IMR-90 (cell line): ENCODE data around the gene PPP1R13B. TPM values are rescaled to one million over a fixed set of nuclear protein-coding genes. Genes with fewer than 3 reads are reported as not detected.

ENCODE experiments used
- ATAC-seq: fragments of 200-7000 bp; cut with Tn5 transposase; 2 replicates; pipeline ENCODE4 v1.9.1; 2020; ENCODE audit warnings: low read depth, mild to moderate bottlenecking, moderate library complexity
- BruUV-seq: library from RNA; stranded (reverse); fragments of 400-500 nt; replicated peaks from 2 replicates; lab custom pipeline; 2021; lab: Mats Ljungman, UMichigan
- CTCF ChIA-PET: fragments of 300-600 bp; formaldehyde crosslinking; extraction: SDS; loops from one replicate; lab custom pipeline; 2021; ENCODE audit warnings: antibody characterized with exemption; lab: Yijun Ruan, JAX
- POLR2A ChIA-PET: fragments of 300-600 bp; sonication (Branson Sonifier 250); formaldehyde crosslinking; loops from one replicate; lab custom pipeline; 2022; ENCODE audit warnings: antibody characterized with exemption; ENCODE audit not compliant: unreplicated experiment; lab: Charles Lee
- DNase-seq: peaks from one replicate; pipeline ENCODE4 v3.0.0; 2013
- H2AFZ ChIP-seq: replicated peaks from 2 replicates; pipeline ENCODE3; 2013; ENCODE audit warnings: low read length, mild to moderate bottlenecking; ENCODE audit not compliant: poor library complexity
- H2AK5ac ChIP-seq: 2 replicates; pipeline ENCODE4 v1.6.1; 2013; ENCODE audit warnings: low read depth, low read length, inconsistent platforms
- H2AK9ac ChIP-seq: replicated peaks from 2 replicates; pipeline ENCODE3; 2013; ENCODE audit warnings: mild to moderate bottlenecking, low read depth, low read length, moderate library complexity; ENCODE audit not compliant: poor library complexity
- H2BK120ac ChIP-seq: 2 replicates; pipeline ENCODE4 v1.6.1; 2013; ENCODE audit warnings: low read depth, low read length, inconsistent platforms
- H2BK15ac ChIP-seq: 3 replicates; pipeline ENCODE4 v1.6.1; 2013; ENCODE audit warnings: low read depth, low read length, inconsistent platforms
- H2BK20ac ChIP-seq: 2 replicates; pipeline ENCODE4 v1.6.1; 2013; ENCODE audit warnings: low read depth, mild to moderate bottlenecking, inconsistent platforms, low read length, moderate library complexity
- H2BK5ac ChIP-seq: 2 replicates; pipeline ENCODE4 v1.6.1; 2013; ENCODE audit warnings: mild to moderate bottlenecking, low read depth, low read length, inconsistent platforms; ENCODE audit not compliant: poor library complexity, severe bottlenecking
- H3K14ac ChIP-seq: replicated peaks from 2 replicates; pipeline ENCODE4 v1.6.1; 2013; ENCODE audit warnings: low read depth, low read length, inconsistent platforms
- H3K18ac ChIP-seq: 2 replicates; pipeline ENCODE4 v1.6.1; 2013; ENCODE audit warnings: low read depth, low read length, control low read depth
- H3K23ac ChIP-seq: 2 replicates; pipeline ENCODE4 v1.6.1; 2013; ENCODE audit warnings: low read depth, low read length, inconsistent platforms
- H3K27ac ChIP-seq: 2 replicates; pipeline ENCODE4 v1.5.1; 2013; ENCODE audit warnings: mild to moderate bottlenecking, control low read depth, low read length; ENCODE audit not compliant: insufficient read depth
- H3K27me3 ChIP-seq: 2 replicates; pipeline ENCODE4 v1.6.1; 2013; ENCODE audit warnings: low read length; ENCODE audit not compliant: control insufficient read depth, insufficient read depth
- H3K36me3 ChIP-seq: 2 replicates; pipeline ENCODE4 v1.6.1; 2013; ENCODE audit warnings: low read length, mixed read lengths; ENCODE audit not compliant: control insufficient read depth, insufficient read depth
- H3K4ac ChIP-seq: 2 replicates; pipeline ENCODE4 v1.6.1; 2013; ENCODE audit warnings: low read depth, low read length, inconsistent platforms
- H3K4me1 ChIP-seq: 2 replicates; pipeline ENCODE4 v1.6.1; 2013; ENCODE audit warnings: low read length, mixed read lengths; ENCODE audit not compliant: control insufficient read depth, insufficient read depth
- H3K4me2 ChIP-seq: 2 replicates; pipeline ENCODE4 v1.6.1; 2013; ENCODE audit warnings: low read depth, mild to moderate bottlenecking, control low read depth, low read length, moderate library complexity
- H3K4me3 ChIP-seq: 2 replicates; pipeline ENCODE4 v1.5.1; 2013; ENCODE audit warnings: low read depth, mild to moderate bottlenecking, control low read depth, low read length, moderate library complexity; ENCODE audit not compliant: insufficient read depth
- H3K56ac ChIP-seq: 2 replicates; pipeline ENCODE4 v1.6.1; 2013; ENCODE audit warnings: low read length, inconsistent platforms; ENCODE audit not compliant: insufficient read depth; ENCODE audit errors: extremely low read depth
- H3K79me1 ChIP-seq, 2 experiments: 2 replicates each; pipeline ENCODE4 v1.6.1; 2013; ENCODE audit warnings: low read length in 2 of 2, inconsistent platforms in 1 of 2, low read depth in 1 of 2
- H3K9ac ChIP-seq: 2 replicates; pipeline ENCODE4 v1.6.1; 2013; ENCODE audit warnings: low read depth, low read length, control low read depth
- H3K9me1 ChIP-seq: 2 replicates; pipeline ENCODE4 v1.6.1; 2013; ENCODE audit warnings: low read length, inconsistent platforms; ENCODE audit not compliant: insufficient read depth
- H3K9me3 ChIP-seq: 2 replicates; pipeline ENCODE4 v1.6.1; 2013; ENCODE audit warnings: low read length; ENCODE audit not compliant: control insufficient read depth, insufficient read depth
- H4K20me1 ChIP-seq: 2 replicates; pipeline ENCODE4 v1.6.1; 2013; ENCODE audit warnings: low read length, inconsistent platforms; ENCODE audit not compliant: insufficient read depth
- H4K5ac ChIP-seq: 2 replicates; pipeline ENCODE4 v1.6.1; 2013; ENCODE audit warnings: mild to moderate bottlenecking, low read depth, low read length, control low read depth
- H4K8ac ChIP-seq, 2 experiments: 2 replicates each; pipeline ENCODE4 v1.6.1; 2013; ENCODE audit warnings: low read depth in 2 of 2, low read length in 2 of 2, control low read depth in 1 of 2, inconsistent platforms in 1 of 2
- H4K91ac ChIP-seq: 2 replicates; pipeline ENCODE4 v1.6.1; 2013; ENCODE audit warnings: low read depth, low read length, inconsistent platforms; ENCODE audit not compliant: insufficient read depth
- BHLHE40 ChIP-seq: fragments of 150-350 bp; IDR thresholded peaks from 2 replicates; pipeline ENCODE4 v1.6.1; 2016; ENCODE audit warnings: mild to moderate bottlenecking, low read depth, low read length
- CEBPB ChIP-seq: IDR thresholded peaks from 2 replicates; pipeline ENCODE4 v1.6.1; 2012; ENCODE audit warnings: low read depth, low read length, improper control_type of control experiment
- CHD1 ChIP-seq: IDR thresholded peaks from 2 replicates; pipeline ENCODE4 v1.6.1; 2012; ENCODE audit warnings: low read depth, low read length, improper control_type of control experiment
- FOS ChIP-seq: fragments of 150-350 bp; IDR thresholded peaks from 2 replicates; pipeline ENCODE4 v1.6.1; 2016; ENCODE audit warnings: low read depth, low read length
- MAFK ChIP-seq: IDR thresholded peaks from 2 replicates; pipeline ENCODE4 v1.6.1; 2012; ENCODE audit warnings: low read depth, low read length, improper control_type of control experiment
- MAZ ChIP-seq: IDR thresholded peaks from 2 replicates; pipeline ENCODE4 v1.6.1; 2012; ENCODE audit warnings: low read depth, mild to moderate bottlenecking, low read length, improper control_type of control experiment, moderate library complexity, borderline replicate concordance
- NFE2L2 ChIP-seq: fragments of 150-350 bp; IDR thresholded peaks from 2 replicates; pipeline ENCODE4 v1.6.1; 2016; ENCODE audit warnings: low read depth, mild to moderate bottlenecking, low read length
- POLR2A ChIP-seq: IDR thresholded peaks from 2 replicates; pipeline ENCODE4 v1.6.1; 2012; ENCODE audit warnings: mild to moderate bottlenecking, low read depth, low read length
- RAD21 ChIP-seq: IDR thresholded peaks from 2 replicates; pipeline ENCODE4 v1.6.1; 2012; ENCODE audit warnings: low read length, improper control_type of control experiment
- RCOR1 ChIP-seq: IDR thresholded peaks from 2 replicates; pipeline ENCODE4 v1.6.1; 2012; ENCODE audit warnings: mild to moderate bottlenecking, low read length, improper control_type of control experiment; ENCODE audit not compliant: insufficient replicate concordance
- RFX5 ChIP-seq: IDR thresholded peaks from 2 replicates; pipeline ENCODE4 v1.8.0; 2012; ENCODE audit warnings: low read depth, mild to moderate bottlenecking, low read length, moderate library complexity
- SMC3 ChIP-seq: fragments of 150-350 bp; IDR thresholded peaks from 2 replicates; pipeline ENCODE4 v1.6.1; 2016; ENCODE audit warnings: low read depth, mild to moderate bottlenecking, antibody characterized with exemption, low read length, moderate library complexity
- WGBS, 2 experiments: methylation state at CpG; one replicate each; pipeline versions ENCODE4 v1.1.5 to v1.1.7; 2013; ENCODE audit warnings: missing lambda C conversion rate in 2 of 2; ENCODE audit not compliant: insufficient read length in 1 of 2; ENCODE audit errors: extremely low coverage in 2 of 2; 5-methylcytosine and 5-hydroxymethylcytosine counted together
- dilution Hi-C: fragments of 300-500 bp; cut with HindIII; formaldehyde crosslinking; loops from one replicate; pipeline ENCODE4 v1.14.3; 2018; ENCODE audit warnings: low sequenced_read_pairs; ENCODE audit not compliant: unreplicated experiment
- in situ Hi-C: fragments of 300-500 bp; cut with MboI; formaldehyde crosslinking; loops from 3 replicates; pipeline ENCODE4 v1.14.3; 2019; ENCODE audit warnings: low sequenced_read_pairs, inconsistent platforms, mixed read lengths
- intact Hi-C: fragments of 100-400 bp; cut with micrococcal nuclease; formaldehyde crosslinking; loops from 2 replicates; pipeline ENCODE4 v1.10.0; 2022
- polyA plus RNA-seq, 3 experiments: library from polyadenylated mRNA; depleted of rRNA; stranded (reverse); fragments of >200 nt; gene quantifications; 2 replicates each; pipeline ENCODE4 v1.2.3, GENCODE V29; 2012; ENCODE audit warnings: low replicate concordance in 1 of 3
- total RNA-seq: library from RNA; depleted of rRNA; stranded (reverse); fragments of >200 nt; gene quantifications from 2 replicates; pipeline ENCODE4 v1.2.3, GENCODE V29; 2012
- TF ChIP-seq, protein P1 (sequence below): conservative IDR thresholded peaks from 2 replicates; pipeline ENCODE4 v1.5.1; 2012; ENCODE audit warnings: mild to moderate bottlenecking, low read depth, low read length, improper control_type of control experiment
- TF ChIP-seq, protein P2 (sequence below): fragments of 150-350 bp; IDR thresholded peaks from 2 replicates; pipeline ENCODE4 v1.6.1; 2016; ENCODE audit warnings: low read depth, mild to moderate bottlenecking, low read length, moderate library complexity, borderline replicate concordance

Gene PPP1R13B
- total and polyA plus RNA-seq, 2 of the 4 experiments (the other 2 are of a cell fraction), result 1.6 to 2.8 TPM

DNA sequence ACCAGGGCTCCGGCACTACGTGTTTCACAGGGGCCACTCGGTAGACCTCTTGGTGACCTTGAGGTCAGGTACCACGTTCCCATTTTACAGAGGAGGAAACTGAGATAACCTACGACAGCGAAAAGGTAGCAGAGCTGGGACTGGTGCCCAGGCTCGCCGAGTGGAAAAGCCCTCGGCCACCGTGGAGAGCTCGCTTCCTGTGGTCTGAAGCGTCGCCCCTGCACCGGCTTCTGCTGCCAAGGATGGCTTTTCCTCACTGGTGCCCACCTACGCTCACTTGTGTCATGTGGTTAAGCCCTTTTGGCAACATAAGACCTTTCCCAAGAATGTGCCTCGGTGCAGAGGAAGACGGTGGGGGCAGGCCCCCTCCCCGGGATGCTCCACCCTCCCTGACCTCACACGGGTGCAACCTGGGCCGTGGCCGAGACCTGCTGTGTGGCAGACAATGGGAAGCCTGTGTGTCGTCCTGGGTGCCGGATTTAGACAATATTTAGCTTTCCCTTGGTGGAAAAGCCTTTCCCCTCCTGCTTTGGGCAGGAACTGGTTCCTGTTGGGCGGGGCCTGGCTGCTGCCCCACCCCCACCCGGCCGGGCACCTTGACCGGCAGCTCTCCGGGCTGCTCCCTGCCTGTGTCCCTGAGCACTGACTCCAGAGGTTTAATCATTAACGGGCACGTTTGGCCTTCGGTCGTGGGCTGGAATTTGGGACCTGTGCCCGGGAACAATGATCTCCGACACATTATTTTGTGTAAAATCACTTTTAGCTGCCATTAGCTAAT is 32.4 kb upstream of the PPP1R13B start:
- Histone ChIP-seq H3K9me1 (no peaks in the 10 kb centered on the region), H4K91ac (no peak overlapping the region), H3K23ac (no peak overlapping the region), H3K27me3 (peaks cover 15% of the 10 kb centered on the region; the same call in 1 of the 2 replicates), H3K27ac (no peak overlapping the region), H3K9me3 (no peaks in the 10 kb centered on the region), H4K8ac (no peak overlapping the region), H2AFZ (peak overlapping the region; percentile 76), H3K36me3 (no peaks in the 10 kb centered on the region), H2BK20ac (no peak overlapping the region), H3K4me1 (peaks cover 3% of the 10 kb centered on the region; the same call in 1 of the 2 replicates), H3K14ac (no peak overlapping the region), H3K79me1 (no peaks in the 10 kb centered on the region), H2AK9ac (no peak overlapping the region), H2AK5ac (no peak overlapping the region), H2BK15ac (no peak overlapping the region), H3K56ac (no peak overlapping the region), H4K5ac (no peak overlapping the region; the same call in 1 of the 2 replicates), H3K4me3 (no peak overlapping the region), H2BK5ac (no peak overlapping the region), H2BK120ac (no peak overlapping the region), H4K20me1 (no peaks in the 10 kb centered on the region), H3K4ac (no peak overlapping the region), H3K9ac (no peak overlapping the region), H3K4me2 (peak overlapping the region; percentile 61), H3K18ac (no peak overlapping the region)
- in situ Hi-C loops (no loop called here), dilution Hi-C loops (no loop called here), intact Hi-C loops (no loop called here)
- WGBS, 2 experiments, result 16% methylated on average over 8 of the region's 34 CpGs; no CpG with 5 or more reads in 1 of the 2 experiments
- BruUV-seq, result no TSS peak
- ChIA-PET POLR2A (no interaction called here), CTCF (interaction anchor here (0.6 to 1.5 kb wide), 2 partner anchors 21 to 28 kb away, joined by 3 to 5 read pairs; no protein-coding TSS in a partner anchor)
- ATAC-seq (peak; percentile 45), DNase-seq (no peak)
- TF ChIP-seq CEBPB, result no peak
- no peak for TF ChIP-seq CHD1
- TF ChIP-seq FOS, result no peak
- no peak for TF ChIP-seq MAFK
- TF ChIP-seq NFE2L2, result no peak
- TF ChIP-seq MAZ, result no peak
- no peak for TF ChIP-seq SMC3
- TF ChIP-seq RFX5, result no peak
- no peak for TF ChIP-seq RCOR1
- no peak for TF ChIP-seq POLR2A
- TF ChIP-seq RAD21, result no peak
- TF ChIP-seq, protein P1, sequence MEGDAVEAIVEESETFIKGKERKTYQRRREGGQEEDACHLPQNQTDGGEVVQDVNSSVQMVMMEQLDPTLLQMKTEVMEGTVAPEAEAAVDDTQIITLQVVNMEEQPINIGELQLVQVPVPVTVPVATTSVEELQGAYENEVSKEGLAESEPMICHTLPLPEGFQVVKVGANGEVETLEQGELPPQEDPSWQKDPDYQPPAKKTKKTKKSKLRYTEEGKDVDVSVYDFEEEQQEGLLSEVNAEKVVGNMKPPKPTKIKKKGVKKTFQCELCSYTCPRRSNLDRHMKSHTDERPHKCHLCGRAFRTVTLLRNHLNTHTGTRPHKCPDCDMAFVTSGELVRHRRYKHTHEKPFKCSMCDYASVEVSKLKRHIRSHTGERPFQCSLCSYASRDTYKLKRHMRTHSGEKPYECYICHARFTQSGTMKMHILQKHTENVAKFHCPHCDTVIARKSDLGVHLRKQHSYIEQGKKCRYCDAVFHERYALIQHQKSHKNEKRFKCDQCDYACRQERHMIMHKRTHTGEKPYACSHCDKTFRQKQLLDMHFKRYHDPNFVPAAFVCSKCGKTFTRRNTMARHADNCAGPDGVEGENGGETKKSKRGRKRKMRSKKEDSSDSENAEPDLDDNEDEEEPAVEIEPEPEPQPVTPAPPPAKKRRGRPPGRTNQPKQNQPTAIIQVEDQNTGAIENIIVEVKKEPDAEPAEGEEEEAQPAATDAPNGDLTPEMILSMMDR, result no peak
- no peak for TF ChIP-seq BHLHE40
- TF ChIP-seq, protein P2, sequence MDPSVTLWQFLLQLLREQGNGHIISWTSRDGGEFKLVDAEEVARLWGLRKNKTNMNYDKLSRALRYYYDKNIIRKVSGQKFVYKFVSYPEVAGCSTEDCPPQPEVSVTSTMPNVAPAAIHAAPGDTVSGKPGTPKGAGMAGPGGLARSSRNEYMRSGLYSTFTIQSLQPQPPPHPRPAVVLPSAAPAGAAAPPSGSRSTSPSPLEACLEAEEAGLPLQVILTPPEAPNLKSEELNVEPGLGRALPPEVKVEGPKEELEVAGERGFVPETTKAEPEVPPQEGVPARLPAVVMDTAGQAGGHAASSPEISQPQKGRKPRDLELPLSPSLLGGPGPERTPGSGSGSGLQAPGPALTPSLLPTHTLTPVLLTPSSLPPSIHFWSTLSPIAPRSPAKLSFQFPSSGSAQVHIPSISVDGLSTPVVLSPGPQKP, result no peak
